Smooth muscle cell (in vitro differentiated cells): ENCODE data around the gene BUD31. TPM values are rescaled to one million over a fixed set of nuclear protein-coding genes. Genes with fewer than 3 reads are reported as not detected.

Source experiments
- DNase-seq: peaks from one replicate; lab custom pipeline; 2025; ENCODE audit not compliant: unreplicated experiment; lab: John Stamatoyannopoulos, UW
- H2AFZ ChIP-seq: fragments of 200-600 bp; sonication (generic); 2 replicates; pipeline ENCODE4 v1.6.0; 2016; ENCODE audit warnings: antibody characterized with exemption, low read depth, mild to moderate bottlenecking
- H3F3A ChIP-seq: fragments of 200-600 bp; sonication (generic); 2 replicates; pipeline ENCODE4 v1.6.0; 2017; ENCODE audit warnings: antibody characterized with exemption, low read depth
- H3K27ac ChIP-seq: fragments of 200-600 bp; sonication (generic); 2 replicates; pipeline ENCODE4 v1.5.1; 2016; ENCODE audit warnings: low read depth, mild to moderate bottlenecking
- H3K27me3 ChIP-seq: fragments of 200-600 bp; sonication (generic); 2 replicates; pipeline ENCODE4 v1.6.1; 2016; ENCODE audit warnings: low read depth, mild to moderate bottlenecking
- H3K36me3 ChIP-seq: fragments of 200-600 bp; sonication (generic); 2 replicates; pipeline ENCODE4 v1.5.1; 2016; ENCODE audit warnings: low read depth
- H3K4me1 ChIP-seq: fragments of 200-600 bp; sonication (generic); 2 replicates; pipeline ENCODE4 v1.5.1; 2016; ENCODE audit warnings: low read depth
- H3K4me2 ChIP-seq: fragments of 200-600 bp; sonication (generic); 2 replicates; pipeline ENCODE4 v1.6.0; 2016; ENCODE audit warnings: mild to moderate bottlenecking
- H3K4me3 ChIP-seq: fragments of 200-600 bp; sonication (generic); 2 replicates; pipeline ENCODE4 v1.5.1; 2016; ENCODE audit warnings: mild to moderate bottlenecking
- H3K79me2 ChIP-seq: fragments of 200-600 bp; sonication (generic); 2 replicates; pipeline ENCODE4 v1.6.0; 2016; ENCODE audit warnings: low read depth, mild to moderate bottlenecking
- H3K9ac ChIP-seq: fragments of 200-600 bp; sonication (generic); 2 replicates; pipeline ENCODE4 v1.6.0; 2016; ENCODE audit warnings: low read depth
- H3K9me3 ChIP-seq: fragments of 200-600 bp; sonication (generic); replicated peaks from 2 replicates; pipeline ENCODE4 v1.5.1; 2016; ENCODE audit warnings: low read depth
- H4K20me1 ChIP-seq: fragments of 200-600 bp; sonication (generic); 2 replicates; pipeline ENCODE4 v1.6.0; 2016; ENCODE audit warnings: low read depth
- CTCF ChIP-seq: fragments of 200-600 bp; sonication (generic); IDR thresholded peaks from 2 replicates; pipeline ENCODE4 v1.5.1; 2017; ENCODE audit warnings: borderline replicate concordance, mild to moderate bottlenecking, antibody characterized with exemption; ENCODE audit not compliant: insufficient read depth, poor library complexity, severe bottlenecking
- whole genome bisulfite sequencing: methylation state at CpG from one replicate; pipeline ENCODE4 v1.1.7; 2016; ENCODE audit warnings: low lambda C conversion rate; 5-methylcytosine and 5-hydroxymethylcytosine counted together
- polyA plus RNA-seq: library from polyadenylated mRNA; unstranded; fragments of >200 nt; fragmentation: Nextera tagmentation; extraction: Ambion mirVana; gene quantifications from 2 replicates; pipeline ENCODE4 v1.2.1, GENCODE V29; 2016
- total RNA-seq: library from RNA; depleted of rRNA; stranded (reverse); fragments of >200 nt; gene quantifications from 2 replicates; pipeline ENCODE4 v1.2.3, GENCODE V29; 2014

Gene BUD31
- total and polyA plus RNA-seq, 2 experiments from 2014 or later, result 97.2 to 249 TPM

DNA sequence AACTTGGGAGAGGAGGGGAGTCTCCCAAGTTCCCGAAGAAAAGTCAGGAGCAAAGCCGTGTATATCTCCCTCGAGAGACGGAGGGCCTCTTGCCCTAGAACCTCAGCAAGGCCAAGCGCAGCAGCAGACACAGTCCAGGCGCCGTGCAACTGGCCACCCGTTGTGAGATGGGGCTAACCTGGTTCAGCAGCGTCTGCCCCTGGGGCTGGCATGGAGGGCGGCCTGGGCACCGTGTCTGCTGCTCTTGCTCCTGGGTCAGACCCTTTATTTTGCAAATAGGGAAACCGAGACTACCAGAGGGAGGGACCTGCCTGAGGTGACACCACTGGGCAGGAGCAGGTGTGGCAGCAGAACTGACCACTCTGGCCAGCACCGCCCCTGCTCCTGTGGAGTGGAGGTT lies 43.8 kb downstream of the BUD31 start:
- Histone ChIP-seq H4K20me1 (peaks cover 31% of the 10 kb centered on the region), H3K9ac (no peak overlapping the region), H3K36me3 (peaks cover 5% of the 10 kb centered on the region), H3K9me3 (no peaks in the 10 kb centered on the region), H3K4me1 (no peaks in the 10 kb centered on the region), H3K4me2 (no peak overlapping the region), H3K27me3 (no peaks in the 10 kb centered on the region), H2AFZ (no peak overlapping the region), H3K27ac (no peak overlapping the region), H3F3A (peaks cover 6% of the 10 kb centered on the region), H3K79me2 (no peaks in the 10 kb centered on the region), H3K4me3 (no peak overlapping the region)
- no peak for TF ChIP-seq CTCF
- 98% methylated on average over 13 of the region's 13 CpGs for WGBS
- DNase-seq, result no peak

GRCh38 chr7:99453105-99453504 lies 44.3 kb downstream of the BUD31 start:
- Histone ChIP-seq H4K20me1 (peaks cover 36% of the 10 kb centered on the region), H2AFZ (no peak overlapping the region), H3K9me3 (no peaks in the 10 kb centered on the region), H3K27ac (no peak overlapping the region), H3F3A (peaks cover 6% of the 10 kb centered on the region), H3K9ac (no peak overlapping the region), H3K4me1 (no peaks in the 10 kb centered on the region), H3K27me3 (no peaks in the 10 kb centered on the region), H3K4me3 (no peak overlapping the region), H3K36me3 (no peaks in the 10 kb centered on the region), H3K4me2 (no peak overlapping the region), H3K79me2 (no peaks in the 10 kb centered on the region)
- TF ChIP-seq CTCF, result no peak
- no peak for DNase-seq
- WGBS, result 99% methylated on average over 11 of the region's 11 CpGs

DNA sequence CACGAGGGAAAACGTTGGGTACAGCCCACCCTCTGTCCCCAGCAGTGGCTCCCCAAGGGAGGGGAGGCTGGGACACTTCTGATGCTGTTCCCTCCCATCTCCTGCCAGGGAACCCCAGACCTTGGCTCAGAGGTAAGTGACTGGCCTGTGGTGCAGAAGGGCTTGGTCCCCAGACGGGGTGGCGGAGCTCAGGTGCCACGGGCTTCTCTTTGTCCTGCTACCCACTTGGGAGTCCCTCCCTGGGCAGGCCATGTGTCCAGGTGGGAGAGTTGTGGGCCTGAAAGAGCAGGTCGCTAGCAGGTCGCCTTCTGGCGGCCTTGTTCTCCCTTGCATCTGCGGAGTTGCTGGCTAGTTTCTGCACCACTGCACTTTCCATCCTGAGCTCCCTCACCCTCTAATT lies 47.1 kb downstream of the BUD31 start:
- Histone ChIP-seq H3K4me1 (no peaks in the 10 kb centered on the region), H3K4me2 (no peak overlapping the region), H3K27ac (no peak overlapping the region), H2AFZ (no peak overlapping the region), H3K79me2 (peaks cover 23% of the 10 kb centered on the region), H3F3A (peaks cover 8% of the 10 kb centered on the region), H3K27me3 (no peaks in the 10 kb centered on the region), H4K20me1 (peaks cover 47% of the 10 kb centered on the region), H3K9me3 (no peaks in the 10 kb centered on the region), H3K9ac (no peak overlapping the region), H3K36me3 (no peaks in the 10 kb centered on the region), H3K4me3 (no peak overlapping the region)
- no peak for DNase-seq
- TF ChIP-seq CTCF, result no peak
- WGBS, result 94% methylated on average over 9 of the region's 9 CpGs

GRCh38 chr7:99456288-99456687 lies 47.5 kb downstream of the BUD31 start:
- no peak overlapping the region for H3K4me3 ChIP-seq
- no peak overlapping the region for H2AFZ ChIP-seq
- no peak for TF ChIP-seq CTCF
- peaks cover 49% of the 10 kb centered on the region for H4K20me1 ChIP-seq
- H3K4me1 ChIP-seq, result no peaks in the 10 kb centered on the region
- peaks cover 8% of the 10 kb centered on the region for H3F3A ChIP-seq
- H3K36me3 ChIP-seq, result no peaks in the 10 kb centered on the region
- H3K27ac ChIP-seq, result no peak overlapping the region
- no peak overlapping the region for H3K4me2 ChIP-seq
- 93% methylated on average over 13 of the region's 13 CpGs for WGBS
- no peaks in the 10 kb centered on the region for H3K27me3 ChIP-seq
- no peak for DNase-seq
- H3K9ac ChIP-seq, result no peak overlapping the region
- H3K79me2 ChIP-seq, result peaks cover 27% of the 10 kb centered on the region
- no peaks in the 10 kb centered on the region for H3K9me3 ChIP-seq
